Measurements from ENCODE around the gene ASIC3.

ASIC3 gene

DNA sequence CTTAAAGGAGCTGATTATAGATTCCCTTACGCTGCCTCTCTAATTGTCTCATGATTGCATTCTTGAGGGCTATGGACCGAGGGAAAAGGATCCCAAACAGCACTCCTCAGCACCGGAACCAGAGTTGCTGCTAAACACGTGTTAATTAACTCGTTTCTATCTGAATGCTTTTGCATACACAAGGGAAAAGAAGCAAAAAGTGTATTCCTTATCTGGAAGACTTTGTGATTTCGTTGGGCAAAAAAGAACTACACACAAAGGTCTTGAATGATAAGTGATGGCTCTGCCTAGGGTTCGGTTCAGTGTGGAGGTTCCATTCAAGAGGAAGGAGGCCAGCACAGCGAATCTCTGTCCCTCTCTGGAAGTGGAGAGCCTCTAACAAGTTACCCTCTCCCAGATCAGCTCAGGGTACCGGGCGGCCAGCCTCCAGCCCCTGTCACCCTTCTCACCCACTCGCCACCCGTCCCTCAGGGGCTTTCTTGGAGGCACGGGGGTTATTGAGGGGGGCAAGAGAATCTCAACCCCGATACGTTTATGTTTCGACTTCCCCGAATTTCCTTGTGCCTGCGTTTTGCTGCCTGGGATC lies 10.5 kb downstream of the ASIC3 start:
- DNase-seq = peak; percentile 33

GRCh38 chr7:151059367-151060112 lies 11.2 kb downstream of the ASIC3 start, which contains the start of gene SLC4A2:
TSS of gene SLC4A2 (plus strand) at chr7:151059589. CDS start at chr7:151061988, 2,399 bp downstream.
- peak; percentile 67 for DNase-seq

DNA sequence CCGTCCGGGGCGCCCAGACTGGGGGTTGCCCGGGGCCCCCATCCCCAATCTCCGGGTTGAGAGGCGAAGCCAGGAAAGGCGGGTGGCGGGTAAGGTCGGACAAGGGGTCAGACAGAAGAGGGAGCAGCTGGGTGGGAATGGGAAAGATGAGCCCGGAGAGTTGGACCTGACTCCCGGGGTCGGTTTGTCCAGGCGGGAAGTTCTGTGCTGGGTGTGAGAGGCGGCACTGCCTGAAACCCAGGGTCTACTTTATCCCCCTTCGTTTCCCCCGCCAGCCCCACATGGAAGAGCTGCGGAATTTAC lies 11.7 kb downstream of the ASIC3 start:
- no peak for DNase-seq

- DNase-seq = peak; percentile 24
Observed at GRCh38 chr7:151060416-151061212, 12.3 kb downstream of the ASIC3 start.

DNA sequence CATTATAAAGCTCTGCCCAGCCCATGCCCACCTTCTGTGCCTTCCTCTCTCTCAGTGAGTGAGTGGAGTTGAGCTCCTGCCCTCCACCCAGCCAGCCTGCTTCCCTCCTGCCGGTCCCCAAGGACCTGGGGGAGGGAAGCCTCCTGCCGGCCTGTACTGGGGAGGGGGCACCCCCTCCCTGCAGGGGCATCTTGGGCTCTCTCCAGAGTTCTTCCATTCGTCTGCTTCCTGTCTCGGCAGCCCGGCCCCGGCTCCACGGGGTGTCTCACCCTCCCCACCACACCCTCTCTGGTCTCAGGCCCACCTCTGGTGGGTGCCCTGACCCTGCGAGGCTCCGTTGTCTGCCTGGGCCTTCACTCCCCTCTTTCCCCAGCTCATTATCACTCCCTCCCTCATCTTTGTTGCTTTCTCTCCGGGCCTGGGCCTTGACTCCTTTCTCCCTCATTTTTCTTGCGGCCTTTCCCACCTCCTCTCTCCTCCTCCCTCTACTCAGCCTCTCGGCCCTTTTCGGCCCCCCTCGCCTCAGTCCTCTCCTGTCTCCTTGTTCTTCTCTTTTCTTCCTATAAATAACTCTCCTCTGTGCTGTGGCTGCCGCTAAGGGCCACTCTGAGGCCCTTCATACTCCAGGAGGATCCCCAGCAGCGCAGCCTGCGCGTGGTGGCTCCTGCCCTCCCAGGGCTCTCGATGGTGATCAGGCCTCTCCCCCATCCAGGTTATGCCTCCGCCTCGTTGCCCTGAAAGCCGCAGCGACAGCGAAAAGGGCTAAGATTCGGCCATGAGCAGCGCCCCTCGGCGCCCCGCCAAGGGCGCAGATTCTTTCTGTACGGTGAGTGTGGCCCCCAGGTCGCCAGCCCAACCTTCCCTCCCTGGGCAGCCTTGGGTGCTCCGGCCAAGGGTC lies 13.1 kb downstream of the ASIC3 start:
- DNase-seq = no peak

DNA sequence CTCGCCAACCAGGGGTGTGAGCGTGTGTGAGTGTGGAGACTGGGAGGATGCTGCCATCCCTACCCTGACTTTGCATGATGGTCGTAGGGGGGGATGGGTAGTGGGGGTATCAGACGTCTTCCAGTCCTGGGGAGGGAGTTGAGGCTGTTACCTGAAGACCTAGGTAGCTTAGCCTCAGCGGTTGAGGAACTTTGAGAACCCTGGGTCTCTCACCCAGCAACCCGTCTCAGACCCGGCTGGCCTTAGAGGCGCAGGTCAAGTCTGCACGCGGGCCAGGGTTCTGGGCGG lies 13.7 kb downstream of the ASIC3 start:
- DNase-seq = no peak

DNA sequence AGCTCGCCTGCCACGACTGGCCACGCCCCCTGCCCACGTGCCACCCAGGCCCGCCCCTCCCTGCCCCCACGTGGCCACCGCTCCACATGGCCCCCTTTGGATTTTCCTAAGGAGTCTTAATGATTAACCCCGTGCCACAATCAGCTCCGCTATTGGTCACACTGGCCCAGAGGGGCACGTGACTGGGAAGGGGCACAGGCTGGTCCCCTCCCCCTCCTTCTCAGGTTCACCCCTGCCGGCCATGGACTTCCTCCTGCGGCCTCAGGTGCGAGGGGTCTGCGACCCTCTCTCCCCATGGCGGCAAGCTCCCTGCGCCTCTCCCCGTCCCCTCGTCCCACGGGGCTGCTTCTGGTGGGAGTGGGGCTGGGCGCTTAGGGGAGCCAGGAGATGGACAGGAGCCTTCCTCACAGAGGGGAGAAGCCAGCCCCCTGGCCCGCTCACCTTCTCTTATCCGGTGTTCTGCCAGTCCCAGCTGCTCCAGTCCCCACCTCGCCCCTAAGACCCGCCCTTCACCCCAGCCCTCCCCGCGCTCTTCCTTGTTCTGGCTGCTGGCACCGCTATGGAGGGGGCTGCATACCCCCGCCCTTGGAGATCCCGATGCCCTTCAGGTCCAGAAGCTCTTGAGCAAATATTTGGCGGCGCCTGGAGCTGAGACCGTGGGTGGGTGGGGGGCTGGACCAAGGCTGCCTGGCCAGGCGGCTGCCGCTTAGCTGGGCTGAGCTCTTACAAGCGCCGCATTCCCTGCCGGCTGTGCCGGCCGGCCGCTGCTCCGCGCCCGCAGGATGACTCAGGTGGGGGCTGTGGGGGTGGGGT lies 14.3 kb downstream of the ASIC3 start:
- DNase-seq = no peak

DNA sequence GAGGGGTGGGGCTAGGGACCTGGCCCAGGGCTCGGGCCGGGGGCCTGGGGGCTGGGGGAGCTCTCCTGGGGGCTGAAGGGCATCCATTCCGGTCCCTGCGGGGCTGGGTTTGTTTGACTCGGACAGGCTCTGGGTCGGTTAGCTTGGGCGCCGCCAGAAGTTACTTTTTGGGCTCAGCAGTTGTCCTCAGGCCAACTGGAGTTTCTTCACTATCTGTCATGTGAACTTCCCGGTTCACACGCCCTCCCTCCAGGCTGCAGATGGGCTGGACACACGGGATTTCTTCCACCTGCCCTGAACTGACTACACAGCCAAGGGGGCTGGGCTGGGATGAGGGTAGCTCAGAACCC lies 14.9 kb downstream of the ASIC3 start:
- no peak for DNase-seq

DNA sequence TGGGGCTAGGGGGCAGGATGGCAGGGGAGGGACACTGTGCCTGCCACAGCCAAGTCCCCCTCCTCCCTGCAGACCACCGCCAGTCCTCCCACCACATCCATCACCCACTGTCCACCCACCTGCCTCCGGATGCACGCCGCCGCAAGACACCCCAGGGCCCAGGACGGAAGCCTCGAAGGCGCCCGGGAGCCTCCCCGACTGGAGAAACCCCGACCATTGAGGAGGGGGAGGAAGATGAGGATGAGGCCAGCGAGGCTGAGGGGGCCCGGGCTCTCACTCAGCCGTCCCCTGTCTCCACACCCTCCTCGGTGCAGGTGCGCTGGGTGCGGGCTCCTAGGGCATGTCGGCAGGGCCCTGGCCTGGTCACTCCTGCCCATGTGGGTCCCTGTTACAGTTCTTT lies 16.1 kb downstream of the ASIC3 start:
- DNase-seq = no peak

- DNase-seq = no peak
Observed at GRCh38 chr7:151064993-151065392, 16.7 kb downstream of the ASIC3 start.

DNA sequence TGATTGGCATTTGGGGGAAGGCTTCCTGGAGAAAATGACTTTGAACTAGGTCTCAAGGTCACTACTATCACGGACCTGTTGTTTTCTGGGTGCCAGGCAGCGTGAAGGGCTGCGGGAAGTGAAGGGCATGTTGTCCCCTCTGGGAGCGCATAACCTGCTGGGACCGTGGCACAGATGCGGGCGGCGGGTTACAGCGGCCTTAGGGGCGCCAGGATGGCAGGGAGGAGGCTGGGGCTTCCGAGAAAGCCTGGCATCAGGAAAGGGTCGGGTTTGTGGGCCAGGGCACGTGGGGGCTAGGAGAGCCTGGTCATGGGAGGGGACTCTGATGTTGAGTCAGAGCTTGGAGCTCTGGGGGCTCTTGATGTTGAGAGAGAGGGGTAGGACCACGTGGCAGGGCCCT lies 17.2 kb downstream of the ASIC3 start:
- no peak for DNase-seq

DNA sequence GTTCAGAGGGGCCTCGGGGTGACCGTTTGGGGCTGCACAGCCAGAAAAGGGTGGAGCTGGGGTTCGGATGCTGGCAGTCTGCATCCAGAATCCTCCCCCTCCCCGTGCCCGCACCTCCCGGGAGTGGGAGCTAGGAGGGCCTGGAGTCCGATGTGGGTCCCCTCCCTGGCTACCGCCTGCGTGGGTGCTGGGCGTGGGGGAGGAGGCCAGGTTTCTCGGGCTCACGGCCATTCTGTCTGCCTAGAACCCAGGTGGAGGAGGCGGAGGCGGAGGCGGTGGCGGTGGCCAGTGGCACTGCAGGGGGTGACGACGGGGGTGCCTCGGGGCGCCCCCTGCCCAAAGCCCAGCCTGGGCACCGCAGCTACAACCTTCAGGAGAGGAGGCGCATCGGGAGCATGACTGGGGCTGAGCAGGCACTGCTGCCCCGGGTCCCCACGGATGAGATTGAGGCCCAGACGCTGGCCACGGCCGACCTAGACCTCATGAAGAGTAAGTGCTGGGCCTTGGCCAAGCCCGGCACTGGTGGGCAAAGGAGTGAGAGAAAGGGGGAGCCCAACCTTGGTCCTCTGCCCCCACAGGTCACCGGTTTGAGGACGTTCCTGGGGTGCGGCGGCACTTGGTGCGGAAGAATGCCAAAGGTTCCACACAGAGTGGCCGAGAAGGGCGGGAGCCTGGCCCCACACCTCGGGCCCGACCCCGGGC lies 18.1 kb downstream of the ASIC3 start:
- no peak for DNase-seq

- no peak for DNase-seq
Observed at GRCh38 chr7:151068069-151068773, 19.9 kb downstream of the ASIC3 start.

DNA sequence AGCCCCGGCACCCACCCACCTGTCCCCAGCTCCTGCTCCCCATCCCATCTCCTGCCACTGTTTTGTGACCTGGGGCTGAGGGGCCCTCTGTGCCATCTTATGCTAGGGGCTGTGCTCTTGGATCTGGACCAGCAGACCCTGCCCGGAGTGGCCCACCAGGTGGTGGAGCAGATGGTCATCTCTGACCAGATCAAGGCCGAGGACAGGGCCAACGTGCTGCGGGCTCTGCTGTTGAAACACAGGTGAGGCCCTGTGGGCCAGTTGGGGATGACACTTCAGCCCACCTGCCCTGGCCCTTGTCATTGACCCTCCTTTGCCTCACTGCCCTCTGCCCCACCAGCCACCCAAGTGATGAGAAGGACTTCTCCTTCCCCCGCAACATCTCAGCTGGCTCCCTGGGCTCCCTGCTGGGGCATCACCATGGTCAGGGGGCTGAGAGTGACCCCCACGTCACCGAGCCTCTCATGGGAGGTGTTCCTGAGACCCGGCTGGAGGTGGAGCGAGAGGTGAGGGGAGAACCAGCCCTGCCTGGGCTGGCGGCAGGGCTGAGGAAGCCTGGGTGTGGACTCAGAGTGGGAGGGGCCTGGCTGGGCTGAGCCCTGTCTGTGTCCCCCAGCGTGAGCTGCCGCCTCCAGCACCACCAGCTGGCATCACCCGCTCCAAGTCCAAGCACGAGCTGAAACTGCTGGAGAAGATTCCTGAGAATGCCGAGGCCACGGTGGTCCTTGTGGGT lies 21.7 kb downstream of the ASIC3 start:
- no peak for DNase-seq

- no peak for DNase-seq
Observed at GRCh38 chr7:151070574-151070960, 22.2 kb downstream of the ASIC3 start.

DNA sequence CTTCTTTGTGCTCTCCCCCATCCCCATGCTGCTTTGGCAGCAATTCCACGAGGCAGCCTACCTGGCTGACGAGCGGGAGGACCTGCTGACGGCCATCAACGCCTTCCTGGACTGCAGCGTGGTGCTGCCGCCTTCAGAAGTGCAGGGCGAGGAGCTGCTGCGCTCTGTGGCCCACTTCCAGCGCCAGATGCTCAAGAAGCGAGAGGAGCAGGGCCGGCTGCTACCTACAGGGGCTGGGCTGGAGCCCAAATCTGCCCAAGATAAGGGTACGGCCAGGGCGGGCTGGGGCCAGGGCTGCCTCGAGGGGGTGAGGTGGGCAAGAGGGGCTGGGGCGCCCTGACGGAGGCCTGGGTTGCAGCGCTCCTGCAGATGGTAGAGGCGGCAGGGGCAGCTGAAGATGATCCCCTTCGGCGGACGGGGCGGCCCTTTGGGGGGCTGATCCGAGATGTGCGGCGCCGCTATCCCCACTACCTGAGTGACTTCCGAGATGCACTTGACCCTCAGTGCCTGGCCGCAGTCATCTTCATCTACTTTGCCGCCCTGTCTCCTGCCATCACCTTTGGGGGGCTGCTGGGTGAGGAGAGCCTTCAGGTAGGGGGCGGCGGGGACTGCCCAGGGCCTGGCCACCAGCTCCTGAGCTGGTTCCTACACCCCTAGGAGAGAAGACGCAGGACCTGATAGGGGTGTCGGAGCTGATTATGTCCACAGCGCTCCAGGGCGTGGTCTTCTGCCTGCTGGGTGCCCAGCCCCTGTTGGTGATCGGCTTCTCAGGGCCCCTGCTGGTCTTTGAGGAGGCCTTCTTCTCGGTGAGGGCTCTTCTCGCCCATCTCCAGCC lies 22.9 kb downstream of the ASIC3 start:
- no peak for DNase-seq

DNA sequence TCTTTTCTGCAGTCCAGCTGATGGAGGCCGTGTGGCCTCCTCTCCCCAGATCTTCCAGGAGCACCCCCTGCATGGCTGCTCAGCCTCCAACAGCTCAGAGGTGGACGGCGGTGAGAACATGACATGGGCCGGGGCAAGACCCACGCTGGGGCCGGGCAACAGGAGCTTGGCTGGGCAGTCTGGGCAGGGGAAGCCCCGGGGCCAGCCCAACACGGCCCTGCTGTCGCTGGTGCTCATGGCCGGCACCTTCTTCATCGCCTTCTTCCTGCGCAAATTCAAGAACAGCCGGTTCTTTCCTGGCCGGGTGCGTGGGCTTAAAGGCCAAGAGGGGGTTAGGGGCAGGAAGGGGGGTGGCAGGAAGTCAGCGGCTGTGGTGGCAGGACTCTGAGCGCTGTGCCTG lies 25.7 kb downstream of the ASIC3 start:
- DNase-seq = no peak

GRCh38 chr7:151074817-151075661 lies 26.7 kb downstream of the ASIC3 start:
- no peak for DNase-seq

DNA sequence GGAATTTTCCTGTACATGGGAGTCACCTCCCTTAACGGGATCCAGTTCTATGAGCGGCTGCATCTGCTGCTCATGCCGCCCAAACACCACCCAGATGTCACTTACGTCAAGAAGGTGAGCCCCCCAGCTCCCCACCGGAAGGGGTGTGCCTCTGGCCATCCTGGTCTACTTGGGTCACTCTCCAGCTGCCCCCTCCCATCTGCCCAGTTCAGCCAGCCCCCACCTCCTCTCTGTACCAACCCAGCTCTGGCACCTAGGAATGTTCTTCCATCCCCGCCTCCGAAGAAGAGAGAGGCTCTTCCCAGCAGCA lies 27.3 kb downstream of the ASIC3 start:
- DNase-seq = no peak
